ENCODE measurements around the gene GH2.
"Not testable (repeated sequence)": the region's sequence is repeated elsewhere in the genome, so short reads cannot be mapped to it uniquely, and the experiment has no call there.

GH2 gene

DNA sequence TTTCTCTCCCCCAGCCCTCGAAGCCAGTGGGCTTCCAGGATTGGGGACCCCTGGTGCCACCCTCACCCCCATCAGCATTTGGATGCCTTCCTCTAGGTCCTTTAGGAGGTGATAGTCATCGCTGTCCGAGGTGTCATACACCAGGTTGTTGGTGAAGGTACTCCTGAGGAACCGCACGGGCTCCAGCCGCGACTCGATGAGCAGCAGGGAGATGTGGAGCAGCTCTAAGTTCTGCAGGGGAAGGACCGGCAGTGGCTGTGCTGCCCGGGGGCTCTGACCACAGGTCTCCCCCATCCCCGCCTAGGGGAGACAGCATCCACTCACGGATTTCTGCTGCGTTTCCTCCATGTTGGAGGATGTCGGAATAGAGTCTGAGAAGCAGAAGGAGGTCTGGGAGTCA lies 28.4 kb upstream of the GH2 start:
- no peak for DNase-seq

DNA sequence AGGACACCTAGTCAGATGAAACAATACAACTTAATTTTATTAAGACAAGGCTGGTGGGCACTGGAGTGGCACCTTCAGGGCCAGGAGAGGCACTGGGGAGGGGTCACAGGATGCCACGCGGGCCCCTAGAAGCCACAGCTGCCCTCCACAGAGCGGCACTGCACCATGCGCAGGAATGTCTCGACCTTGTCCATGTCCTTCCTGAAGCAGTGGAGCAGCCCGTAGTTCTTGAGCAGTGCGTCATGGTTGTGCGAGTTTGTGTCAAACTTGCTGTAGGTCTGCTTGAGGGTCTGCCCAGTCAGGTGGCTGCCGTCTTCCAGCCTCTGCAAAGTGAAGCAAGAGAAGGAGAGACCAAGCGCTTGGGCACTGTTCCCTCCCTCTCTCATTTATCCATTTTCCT lies 27.8 kb upstream of the GH2 start:
- not testable (repeated sequence) for DNase-seq

DNA sequence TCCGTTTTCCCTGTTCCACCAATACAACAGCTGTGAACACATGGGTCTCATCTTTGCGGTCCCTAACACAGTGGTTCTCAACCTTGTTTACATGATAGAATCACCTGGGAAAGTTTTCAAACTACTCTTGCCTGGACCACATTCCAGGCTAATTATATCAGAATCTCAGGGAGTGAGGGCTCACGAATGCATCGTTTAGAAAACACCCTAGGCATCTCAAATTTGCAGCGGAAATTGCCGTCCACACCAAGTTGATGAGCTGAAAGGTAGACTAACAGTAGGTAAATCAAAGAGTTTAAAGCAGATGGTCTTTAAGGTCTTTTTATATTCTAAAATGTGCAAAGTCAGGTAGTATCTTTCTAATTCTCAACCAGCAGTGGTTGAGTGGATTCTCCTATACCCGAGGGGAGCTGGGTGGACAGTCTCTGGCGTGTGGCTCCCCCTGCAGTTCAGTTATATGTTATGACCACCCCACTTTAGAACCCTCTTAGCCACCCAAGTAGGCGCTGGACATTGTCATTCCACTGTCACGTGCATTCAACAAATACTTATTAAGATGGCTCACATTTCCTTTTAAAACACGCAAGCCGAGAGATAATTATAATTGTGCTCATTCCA lies 25.5 kb upstream of the GH2 start:
- peak; percentile 14 for DNase-seq

DNA sequence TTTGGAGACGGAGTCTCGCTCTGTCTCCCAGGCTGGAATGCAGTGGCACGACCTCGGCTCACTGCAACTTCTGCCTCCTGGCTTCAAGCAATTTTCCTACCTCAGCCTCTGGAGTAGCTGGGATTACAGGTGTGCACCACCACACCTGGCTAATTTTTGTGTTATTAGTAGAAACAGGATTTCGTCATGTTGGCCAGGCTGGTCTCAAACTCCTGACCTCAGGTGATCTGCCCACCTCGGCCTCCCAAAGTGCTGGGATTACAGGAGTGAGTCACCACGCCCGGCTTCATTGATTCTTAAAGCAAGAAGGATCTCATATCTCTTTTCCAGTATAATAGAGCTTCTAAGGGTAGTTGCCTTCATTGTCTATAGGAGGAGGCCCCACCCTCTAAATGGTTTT lies 23.1 kb upstream of the GH2 start:
- not testable (repeated sequence) for DNase-seq

- DNase-seq, result peak; percentile 17
Observed at GRCh38 chr17:63903787-63904201, 22.1 kb upstream of the GH2 start.

GRCh38 chr17:63901971-63902370 lies 20.2 kb upstream of the GH2 start:
- DNase-seq, result not testable (repeated sequence)

GRCh38 chr17:63898899-63899798 lies 17.4 kb upstream of the GH2 start:
- DNase-seq, result not testable (repeated sequence)

DNA sequence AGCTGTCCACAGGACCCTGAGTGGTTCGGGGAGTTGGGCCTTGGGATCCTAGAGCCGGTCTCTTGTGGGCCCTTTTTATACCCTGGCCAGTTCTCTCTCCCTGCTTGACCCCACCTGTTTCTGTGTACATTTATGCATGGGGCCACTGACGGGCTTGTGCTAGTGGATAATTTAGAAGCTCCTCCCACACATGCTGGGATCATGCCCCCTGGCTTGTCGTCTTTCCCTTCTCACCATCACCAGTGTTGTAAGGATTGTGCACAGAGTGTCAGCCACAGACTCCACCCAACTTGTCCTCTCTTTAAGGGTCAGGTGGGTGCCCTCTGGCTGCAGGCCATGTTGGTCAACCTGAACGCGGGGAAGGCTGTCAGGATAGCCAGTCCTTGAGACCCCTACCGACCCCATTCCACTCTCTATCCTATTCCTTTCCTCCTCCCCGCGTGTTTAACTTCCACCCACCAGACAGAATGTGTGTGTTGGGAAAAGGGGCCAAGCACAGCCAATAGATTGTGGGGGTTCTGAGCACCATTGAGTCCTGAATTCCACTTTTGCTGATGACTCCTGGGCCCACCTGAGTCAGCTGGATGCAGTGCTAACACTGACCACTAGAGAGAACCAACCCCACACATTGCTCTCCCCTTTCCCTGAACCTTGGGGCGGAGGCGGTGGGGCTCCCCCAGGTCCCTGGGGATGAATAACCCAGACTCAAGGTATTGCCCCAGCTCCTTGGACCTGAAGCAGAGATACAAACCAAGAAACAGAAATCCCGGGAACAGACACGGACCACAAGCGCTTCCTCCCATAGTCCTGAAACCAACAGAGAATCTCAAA lies 15.0 kb upstream of the GH2 start, which contains the start of gene CSH1:
TSS of gene CSH1 (minus strand) at position 51 of the 831 bp plus-strand sequence. CDS start 63 bp downstream, outside the sequence.
- DNase-seq, result not testable (repeated sequence)

DNA sequence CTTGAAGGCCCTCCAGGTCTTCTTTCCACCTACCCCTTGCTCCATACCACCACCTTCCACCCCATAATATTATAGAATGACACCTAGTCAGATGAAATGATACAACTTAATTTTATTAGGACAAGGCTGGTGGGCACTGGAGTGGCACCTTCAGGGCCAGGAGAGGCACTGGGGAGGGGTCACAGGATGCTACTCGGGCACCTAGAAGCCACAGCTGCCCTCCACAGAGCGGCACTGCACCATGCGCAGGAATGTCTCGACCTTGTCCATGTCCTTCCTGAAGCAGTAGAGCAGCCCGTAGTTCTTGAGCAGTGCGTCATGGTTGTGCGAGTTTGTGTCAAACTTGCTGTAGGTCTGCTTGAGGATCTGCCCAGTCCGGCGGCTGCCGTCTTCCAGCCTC lies 13.1 kb upstream of the GH2 start:
- DNase-seq, result not testable (repeated sequence)

GRCh38 chr17:63894021-63894420 lies 12.3 kb upstream of the GH2 start:
- not testable (repeated sequence) for DNase-seq

DNA sequence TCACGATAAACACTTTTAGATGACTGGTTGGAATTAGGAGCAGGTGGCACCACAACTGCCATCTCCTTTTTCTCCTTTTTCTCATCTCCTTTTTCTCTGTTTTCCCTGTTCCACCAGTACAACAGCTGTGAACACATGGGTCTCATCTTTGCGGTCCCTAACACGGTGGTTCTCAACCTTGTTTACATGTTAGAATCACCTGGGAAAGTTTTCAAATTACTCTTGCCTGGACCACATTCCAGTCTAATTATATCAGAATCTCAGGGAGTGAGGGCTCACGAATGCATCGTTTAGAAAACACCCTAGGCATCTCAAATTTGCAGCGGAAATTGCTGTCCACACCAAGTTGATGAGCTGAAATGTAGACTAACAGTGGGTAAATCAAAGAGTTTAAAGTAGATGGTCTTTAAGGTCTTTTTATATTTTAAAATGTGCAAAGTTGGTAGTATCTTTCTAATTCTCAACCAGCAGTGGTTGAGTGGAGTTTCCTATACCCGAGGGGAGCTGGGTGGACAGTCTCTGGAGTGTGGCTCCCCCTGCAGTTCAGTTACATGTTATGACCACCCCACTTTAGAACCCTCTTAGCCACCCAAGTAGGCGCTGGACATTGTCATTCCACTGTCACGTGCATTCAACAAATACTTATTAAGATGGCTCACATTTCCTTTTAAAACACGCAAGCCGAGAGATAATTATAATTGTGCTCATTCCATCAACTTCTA lies 10.7 kb upstream of the GH2 start:
- not testable (repeated sequence) for DNase-seq

GRCh38 chr17:63889026-63889848 lies 7.5 kb upstream of the GH2 start:
- peak; percentile 37 for DNase-seq

- not testable (repeated sequence) for DNase-seq
Observed at GRCh38 chr17:63885119-63885518, 3.4 kb upstream of the GH2 start.

DNA sequence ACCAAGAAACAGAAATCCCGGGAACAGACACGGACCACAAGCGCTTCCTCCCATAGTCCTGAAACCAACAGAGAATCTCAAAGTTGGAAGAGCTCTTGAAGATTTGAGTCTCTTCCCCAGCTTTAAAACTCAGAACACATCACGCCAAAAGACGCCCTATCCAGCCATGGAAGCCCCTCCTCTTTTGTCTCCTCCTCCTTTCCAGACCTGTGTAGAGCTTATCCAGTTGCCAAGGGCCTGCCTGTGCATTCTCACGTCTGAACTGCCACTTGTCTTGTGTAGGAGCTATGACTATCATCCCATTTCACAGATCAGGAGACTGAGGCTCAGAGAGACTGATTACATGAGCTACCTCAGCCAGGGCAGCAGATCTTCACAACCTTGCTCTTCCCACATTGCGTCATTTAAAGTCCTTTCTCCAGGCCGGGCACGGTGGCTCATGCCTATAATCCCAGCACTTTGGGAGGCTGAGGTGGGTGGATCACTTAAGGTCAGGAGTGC lies 932 bp upstream of the GH2 start:
- not testable (repeated sequence) for DNase-seq

- DNase-seq, result not testable (repeated sequence)
Observed at GRCh38 chr17:63881337-63881736, 407 bp downstream of the GH2 start.

DNA sequence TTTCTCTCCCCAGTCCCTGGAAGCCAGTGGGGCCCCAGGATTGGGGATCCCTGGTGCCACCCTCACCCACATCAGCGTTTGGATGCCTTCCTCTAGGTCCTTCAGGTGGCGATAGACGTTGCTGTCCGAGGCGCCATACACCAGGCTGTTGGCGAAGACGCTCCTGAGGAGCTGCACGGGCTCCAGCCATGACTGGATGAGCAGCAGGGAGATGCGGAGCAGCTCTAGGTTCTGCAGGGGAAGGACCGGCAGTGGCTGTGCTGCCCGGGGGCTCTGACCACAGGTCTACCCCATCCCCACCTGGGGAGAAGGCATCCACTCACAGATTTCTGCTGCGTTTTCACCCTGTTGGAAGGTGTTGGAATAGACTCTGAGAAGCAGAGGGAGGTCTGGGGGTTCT lies 1.0 kb downstream of the GH2 start:
- DNase-seq, result no peak

DNA sequence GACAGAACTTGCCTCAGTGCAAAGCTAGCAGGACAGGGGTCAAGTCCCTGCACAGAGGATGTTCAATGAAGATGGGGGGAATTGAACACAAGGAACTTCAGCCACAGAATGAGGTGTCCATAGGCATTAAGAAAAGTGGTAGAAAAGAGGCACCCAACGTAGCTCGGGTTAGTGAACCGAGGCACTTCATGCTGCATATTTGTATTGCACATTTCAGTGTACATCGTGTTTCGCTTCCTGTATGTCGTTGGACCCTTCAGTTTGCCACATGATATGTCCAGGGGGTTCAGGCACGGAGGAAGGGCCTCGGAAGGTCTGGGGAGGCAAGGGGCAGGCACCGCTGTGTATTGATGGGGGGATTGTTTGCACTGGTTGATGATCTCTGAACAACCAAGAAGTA lies 3.3 kb downstream of the GH2 start:
- not testable (repeated sequence) for DNase-seq

DNA sequence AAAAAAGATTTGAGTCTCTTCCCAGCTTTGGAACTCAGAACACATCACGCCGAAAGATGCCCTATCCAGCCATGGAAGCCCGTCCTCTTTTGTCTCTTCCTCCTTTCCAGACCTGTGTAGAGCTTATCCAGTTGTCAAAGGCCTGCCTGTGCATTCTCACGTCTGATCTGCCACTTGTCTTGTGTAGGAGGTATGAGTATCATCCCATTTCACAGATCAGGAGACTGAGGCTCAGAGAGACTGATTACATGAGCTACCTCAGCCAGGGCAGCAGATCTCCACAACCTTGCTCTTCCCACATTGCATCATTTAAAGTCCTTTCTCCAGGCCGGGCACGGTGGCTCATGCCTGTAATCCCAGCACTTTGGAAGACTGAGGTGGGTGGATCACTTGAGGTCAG lies 7.1 kb downstream of the GH2 start:
- DNase-seq, result not testable (repeated sequence)

- not testable (repeated sequence) for DNase-seq
Observed at GRCh38 chr17:63874061-63874626, 7.6 kb downstream of the GH2 start.

DNA sequence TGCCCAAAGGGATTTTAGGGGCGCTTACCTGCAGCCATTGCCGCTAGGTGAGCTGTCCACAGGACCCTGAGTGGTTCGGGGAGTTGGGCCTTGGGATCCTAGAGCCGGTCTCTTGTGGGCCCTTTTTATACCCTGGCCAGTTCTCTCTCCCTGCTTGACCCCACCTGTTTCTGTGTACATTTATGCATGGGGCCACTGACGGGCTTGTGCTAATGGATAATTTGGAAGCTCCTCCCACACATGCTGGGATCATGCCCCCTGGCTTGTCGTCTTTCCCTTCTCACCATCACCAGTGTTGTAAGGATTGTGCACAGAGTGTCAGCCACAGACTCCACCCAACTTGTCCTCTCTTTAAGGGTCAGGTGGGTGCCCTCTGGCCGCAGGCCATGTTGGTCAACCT lies 8.2 kb downstream of the GH2 start, which contains the start of gene CSH2:
TSS of gene CSH2 (minus strand) at position 101 of the 400 bp plus-strand sequence. CDS start at position 38, 63 bp downstream.
- not testable (repeated sequence) for DNase-seq

Data from GDM1 (cell line).